GM12801 (cell line): ENCODE results near the gene SERGEF.

ENCODE experiments used
- CTCF ChIP-seq: IDR thresholded peaks from one replicate; pipeline ENCODE4 v1.5.1; 2011; ENCODE audit warnings: control low read depth; ENCODE audit not compliant: insufficient read length; ENCODE audit errors: extremely low read depth

The SERGEF gene

DNA sequence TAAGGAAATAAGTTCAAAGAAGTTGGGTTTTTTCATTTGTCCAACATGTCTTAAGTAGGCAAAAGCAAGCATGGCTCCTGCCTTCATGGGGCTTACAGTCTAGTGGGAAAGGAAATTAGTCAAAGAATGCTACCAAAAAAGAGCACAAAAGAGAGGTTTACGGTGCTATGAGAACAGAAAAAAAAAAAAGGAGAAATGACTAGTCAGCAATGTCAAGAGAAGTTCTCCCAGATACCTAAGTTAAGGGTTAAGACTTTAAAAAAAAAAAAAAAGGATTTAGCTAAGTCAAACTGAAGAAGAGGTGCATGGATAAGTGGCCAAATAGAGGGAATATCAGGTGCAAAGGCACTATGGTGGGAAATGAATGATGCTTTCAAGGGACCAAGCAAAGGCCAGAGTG, 29.3 kb downstream of the SERGEF start:
- no peak for TF ChIP-seq CTCF

GRCh38 chr11:17979770-17980371, 33.0 kb downstream of the SERGEF start:
- TF ChIP-seq CTCF, result no peak

- TF ChIP-seq CTCF, result no peak
These were observed 34.1 kb downstream of the SERGEF start for GRCh38 chr11:17978553-17979287.

DNA sequence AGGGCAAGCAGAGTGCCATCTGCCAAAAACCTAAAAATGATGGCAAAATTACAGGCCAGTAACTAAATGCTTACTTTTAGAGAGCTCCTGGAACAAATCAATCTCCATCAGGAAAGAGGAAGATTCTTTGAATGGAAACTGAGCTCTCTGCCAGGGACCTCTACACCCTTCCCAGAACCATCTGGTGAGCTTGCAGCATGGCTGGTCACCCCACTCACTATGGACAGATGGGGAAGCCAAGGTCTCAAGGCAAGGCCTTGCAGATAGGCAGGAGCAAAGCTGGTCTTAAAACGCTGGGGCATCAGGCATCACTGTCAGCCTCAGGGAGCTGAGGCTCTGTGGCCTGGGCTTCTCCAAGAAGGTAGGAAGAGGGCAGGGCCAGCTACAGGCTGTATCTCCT, 36.2 kb downstream of the SERGEF start:
- no peak for TF ChIP-seq CTCF

GRCh38 chr11:17974246-17974645, 38.6 kb downstream of the SERGEF start:
- no peak for TF ChIP-seq CTCF

DNA sequence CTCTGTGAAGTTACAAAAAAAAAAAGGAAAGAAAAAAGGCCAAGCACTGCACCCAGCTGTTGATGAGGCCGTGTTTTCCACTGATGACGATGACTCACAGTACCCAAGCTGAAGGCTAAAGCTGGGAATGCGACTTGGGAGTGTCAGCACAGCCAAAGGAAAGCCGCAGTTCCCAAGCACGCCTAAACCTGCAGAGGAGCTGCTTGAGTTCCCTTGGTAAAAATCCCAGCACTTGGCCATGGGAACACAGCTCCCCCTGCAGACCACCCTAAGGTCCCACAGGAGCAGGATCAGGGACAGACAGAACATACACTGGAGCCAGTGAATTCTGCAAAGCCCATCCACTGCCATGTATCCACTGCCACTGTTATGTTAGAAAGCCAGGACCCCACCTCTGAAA, 39.9 kb downstream of the SERGEF start:
- TF ChIP-seq CTCF, result no peak

DNA sequence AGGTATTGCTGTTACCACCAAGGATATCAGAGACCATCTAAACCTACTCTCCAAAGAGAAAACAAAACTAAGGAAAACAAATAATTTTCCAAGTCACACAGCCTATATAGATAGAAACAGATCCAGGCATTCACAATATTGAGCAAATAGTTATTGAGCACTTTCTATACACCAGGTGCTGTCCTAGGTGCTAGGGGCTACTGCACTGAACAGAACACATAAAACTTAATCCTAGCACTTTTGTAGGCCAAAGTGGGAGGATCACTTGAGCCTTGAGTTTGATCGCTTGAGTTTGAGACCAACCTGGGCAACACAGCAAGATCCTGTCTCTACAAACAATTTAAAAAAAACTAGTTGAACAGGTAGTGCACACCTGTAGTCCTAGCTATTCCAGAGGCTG, 44.6 kb downstream of the SERGEF start:
- TF ChIP-seq CTCF, result no peak
